Raji (cell line): ENCODE results near the gene CPNE1.

Experiments used
- POLR2A ChIP-seq: IDR thresholded peaks from 2 replicates; pipeline ENCODE4 v1.6.1; 2011; ENCODE audit warnings: low read depth, low read length, control low read depth; ENCODE audit not compliant: insufficient read depth

The CPNE1 gene

DNA sequence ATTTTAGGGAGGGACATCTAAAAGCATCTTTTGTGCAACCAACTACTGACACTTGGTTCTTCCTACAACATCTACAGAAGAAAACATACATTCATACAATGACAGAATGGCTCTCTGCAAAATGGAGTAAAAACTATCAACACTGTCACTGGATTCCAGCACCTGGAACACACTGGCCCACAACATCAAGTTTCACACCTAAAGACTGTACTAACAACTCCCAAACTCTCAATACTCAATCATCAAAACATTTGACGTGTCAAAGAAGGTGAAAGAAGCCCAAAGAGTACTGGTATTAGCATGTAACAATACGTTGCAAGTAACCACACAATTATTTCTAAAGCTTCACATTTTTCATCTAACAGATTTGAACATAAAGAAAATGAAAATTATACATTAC is 2.1 kb downstream of the CPNE1 start:
- no peak for TF ChIP-seq POLR2A

DNA sequence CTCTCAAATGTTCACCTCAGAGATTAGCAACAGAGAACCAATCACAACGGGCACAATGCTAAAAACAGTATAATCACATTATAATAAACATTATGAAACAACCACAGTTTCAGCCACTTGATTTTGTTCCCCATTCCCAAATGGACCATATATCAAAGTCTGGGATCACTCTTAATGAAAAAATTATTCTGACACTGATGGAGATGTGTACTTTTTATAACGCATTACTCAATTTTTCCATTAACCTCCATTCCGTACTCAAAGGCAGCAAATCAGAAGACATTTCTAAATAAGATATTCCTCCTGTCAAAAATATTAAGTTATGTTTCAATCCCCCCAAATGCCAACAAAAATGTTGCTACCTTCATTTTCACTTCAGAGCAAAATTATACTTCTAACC is 2.8 kb downstream of the CPNE1 start:
- no peak for TF ChIP-seq POLR2A

GRCh38 chr20:35661053-35661452 is 3.6 kb downstream of the CPNE1 start:
- TF ChIP-seq POLR2A: no peak

- no peak for TF ChIP-seq POLR2A
Measured at GRCh38 chr20:35660122-35660937, 4.4 kb downstream of the CPNE1 start.

GRCh38 chr20:35657271-35657670 is 7.4 kb downstream of the CPNE1 start:
- no peak for TF ChIP-seq POLR2A

DNA sequence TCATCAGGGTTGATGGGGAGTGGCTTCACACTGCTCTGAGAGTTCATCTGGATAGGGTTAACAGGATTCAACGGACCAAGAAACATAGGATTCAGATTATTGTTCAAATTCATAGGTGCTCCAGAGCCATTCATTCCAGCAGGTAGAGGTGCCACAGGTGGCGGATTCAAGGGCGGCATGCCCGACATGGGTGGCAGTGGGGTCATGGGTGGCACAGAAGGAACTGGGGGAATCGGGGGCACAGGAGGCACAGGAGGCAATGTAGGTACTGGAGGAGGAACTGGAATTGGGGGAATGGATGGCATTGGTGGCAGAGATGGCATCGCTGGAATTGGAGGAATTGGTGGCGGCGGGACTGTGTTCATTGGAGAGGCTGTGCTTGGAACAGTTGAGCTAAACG is 10.3 kb downstream of the CPNE1 start:
- TF ChIP-seq POLR2A: no peak

DNA sequence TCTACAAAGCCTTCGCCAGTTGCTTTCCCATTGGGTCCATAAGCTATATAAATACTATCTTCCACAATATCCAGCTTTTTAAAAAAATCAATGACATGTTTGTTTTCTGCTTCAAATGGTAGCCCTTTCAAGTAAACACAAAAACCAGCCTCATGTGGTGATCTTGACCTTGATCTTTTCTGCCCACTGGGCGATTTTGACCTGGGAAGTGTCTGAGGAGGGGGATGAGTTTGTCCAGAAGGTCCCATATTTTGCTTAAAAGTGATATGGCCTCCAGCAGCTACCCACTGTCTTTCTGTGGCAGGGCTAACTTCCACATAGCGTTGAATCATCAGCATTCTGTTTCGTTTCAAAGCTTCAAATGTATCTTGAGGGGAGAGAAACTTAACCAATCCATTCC is 10.8 kb downstream of the CPNE1 start:
- TF ChIP-seq POLR2A: no peak

GRCh38 chr20:35653430-35653734 is 11.3 kb downstream of the CPNE1 start:
- TF ChIP-seq POLR2A: no peak

- no peak for TF ChIP-seq POLR2A
Measured at GRCh38 chr20:35652641-35653429, 11.9 kb downstream of the CPNE1 start.

- TF ChIP-seq POLR2A: no peak
Measured at GRCh38 chr20:35651958-35652357, 12.7 kb downstream of the CPNE1 start.

DNA sequence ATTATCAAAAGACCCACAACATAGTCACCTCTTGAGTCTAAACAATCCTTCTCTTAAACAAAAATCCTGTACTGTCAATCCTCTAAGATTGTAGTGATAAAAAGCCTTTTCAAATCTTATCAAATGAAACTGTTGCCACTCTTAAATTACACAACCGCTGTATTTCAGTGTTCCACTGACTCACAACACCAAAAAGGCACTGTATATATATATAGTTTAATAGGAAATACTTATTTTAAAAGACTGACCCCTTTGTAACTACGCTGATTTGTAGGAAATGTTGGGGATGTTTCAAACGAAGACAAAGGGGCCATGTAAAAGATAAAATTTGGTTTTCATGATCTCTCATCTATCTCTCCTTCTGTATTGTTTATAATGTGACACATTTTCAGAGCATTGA is 14.1 kb downstream of the CPNE1 start:
- TF ChIP-seq POLR2A: no peak

DNA sequence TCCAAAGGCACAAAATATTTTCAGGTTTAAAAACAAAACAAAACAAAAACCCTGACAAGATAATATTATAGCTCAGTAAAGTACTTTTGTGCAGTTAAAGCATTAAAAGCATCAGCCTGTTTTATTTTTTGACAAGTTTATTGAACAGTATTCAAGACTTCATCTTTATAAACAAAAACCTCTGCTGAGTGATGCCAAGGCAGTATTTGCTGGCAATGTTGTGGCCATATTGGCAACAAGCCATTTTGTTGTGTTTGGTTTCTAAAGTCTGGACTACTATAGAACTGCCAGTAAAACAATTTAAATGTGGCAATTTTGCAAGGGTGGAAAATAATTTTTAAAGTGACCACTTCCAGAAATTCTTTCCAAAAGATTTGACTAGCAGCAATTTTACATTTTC is 15.9 kb downstream of the CPNE1 start:
- TF ChIP-seq POLR2A: no peak

DNA sequence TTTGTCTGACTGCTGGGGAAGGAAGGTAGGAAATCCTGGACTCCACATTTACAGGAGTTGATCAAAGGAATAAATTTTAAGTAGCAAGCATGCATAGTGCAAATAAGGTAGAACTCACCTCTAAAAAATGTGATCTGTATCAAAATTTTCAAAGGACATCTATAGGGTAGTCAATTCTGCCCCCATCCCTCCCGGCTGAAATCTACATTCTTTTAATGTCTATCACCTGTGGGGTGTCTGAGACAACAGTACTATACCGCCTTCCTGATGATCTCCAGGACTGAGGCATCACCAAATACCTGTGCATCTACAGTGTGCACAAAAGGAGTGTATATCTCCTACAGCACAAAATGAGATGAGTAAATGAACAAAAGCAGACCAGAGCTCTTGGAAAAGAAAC is 19.9 kb downstream of the CPNE1 start:
- no peak for TF ChIP-seq POLR2A

DNA sequence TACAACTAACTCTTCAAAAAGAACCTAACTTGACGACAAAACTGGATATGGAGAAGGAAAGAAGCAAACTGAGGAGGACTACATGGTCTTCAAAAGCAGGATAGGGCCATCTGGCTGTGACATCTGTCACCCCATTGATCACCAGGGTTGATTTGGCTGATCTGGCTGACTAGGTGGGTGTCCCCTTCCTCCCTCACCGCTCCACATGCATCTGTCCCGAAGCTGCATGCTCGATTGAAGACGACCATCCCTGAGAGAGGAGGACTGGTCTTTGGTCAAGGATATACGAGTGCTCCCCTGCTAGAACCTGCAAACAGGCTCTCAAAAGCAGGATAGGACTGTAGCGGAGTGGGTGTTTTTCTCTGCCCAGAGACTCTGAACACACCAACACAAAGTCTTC is 21.7 kb downstream of the CPNE1 start:
- TF ChIP-seq POLR2A: no peak

- no peak for TF ChIP-seq POLR2A
Measured at GRCh38 chr20:35641743-35642142, 23.0 kb downstream of the CPNE1 start.

DNA sequence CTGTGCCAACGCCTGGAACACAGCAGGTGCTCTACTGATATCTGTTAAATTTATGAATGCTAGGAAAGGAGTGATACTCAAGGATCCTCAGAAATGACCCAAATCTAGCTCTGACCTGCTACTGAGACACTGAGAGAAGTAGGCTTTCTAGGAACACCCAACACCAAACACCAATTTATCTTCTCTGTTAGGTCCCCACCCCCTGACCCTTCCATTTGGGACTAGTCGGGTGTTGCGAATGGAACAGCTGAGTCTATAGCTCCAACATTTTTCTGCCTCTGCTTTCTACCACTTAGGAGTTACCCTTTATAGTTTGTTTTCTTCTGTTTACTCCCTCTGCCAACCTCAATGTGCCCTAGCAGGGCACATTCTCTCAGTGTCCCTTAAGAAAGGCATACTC is 24.0 kb downstream of the CPNE1 start:
- no peak for TF ChIP-seq POLR2A
